Loucy (cell line): ENCODE results near the gene BLTP1.
A peak's percentile ranks its signal among the peaks of the same experiment; 100 is the strongest.

Experiments used
- H2AFZ ChIP-seq: fragments of 200-600 bp; sonication (generic); 2 replicates; pipeline ENCODE4 v1.6.0; 2016; ENCODE audit warnings: antibody characterized with exemption, mild to moderate bottlenecking, low read length, moderate library complexity
- H3F3A ChIP-seq: fragments of 200-600 bp; 2 replicates; pipeline ENCODE4 v1.6.0; 2016; ENCODE audit warnings: antibody characterized with exemption, low read depth, mild to moderate bottlenecking
- H3K27me3 ChIP-seq: fragments of 200-600 bp; sonication (generic); 2 replicates; pipeline ENCODE4 v1.6.1; 2014; ENCODE audit warnings: low read length, mild to moderate bottlenecking; ENCODE audit not compliant: insufficient read depth, poor library complexity, severe bottlenecking
- H3K36me3 ChIP-seq: fragments of 200-600 bp; sonication (generic); 2 replicates; pipeline ENCODE4 v1.6.1; 2016; ENCODE audit warnings: low read length; ENCODE audit not compliant: insufficient read depth
- H3K4me1 ChIP-seq: fragments of 200-600 bp; sonication (generic); 2 replicates; pipeline ENCODE4 v1.5.1; 2014; ENCODE audit warnings: low read length, mild to moderate bottlenecking; ENCODE audit not compliant: insufficient read depth, poor library complexity, severe bottlenecking
- H3K4me2 ChIP-seq: fragments of 200-600 bp; sonication (generic); 2 replicates; pipeline ENCODE4 v1.6.0; 2014; ENCODE audit warnings: antibody characterized with exemption, low read length, low read depth, mild to moderate bottlenecking; ENCODE audit not compliant: poor library complexity, severe bottlenecking
- H3K4me3 ChIP-seq: fragments of 200-600 bp; sonication (generic); 2 replicates; pipeline ENCODE4 v1.5.1; 2014; ENCODE audit warnings: low read length, mild to moderate bottlenecking, mixed read lengths; ENCODE audit not compliant: poor library complexity, severe bottlenecking
- H3K79me2 ChIP-seq: fragments of 200-600 bp; sonication (generic); 2 replicates; pipeline ENCODE4 v1.6.1; 2014; ENCODE audit warnings: low read length; ENCODE audit not compliant: insufficient read depth
- H3K9ac ChIP-seq: fragments of 200-600 bp; sonication (generic); 2 replicates; pipeline ENCODE4 v1.6.0; 2014; ENCODE audit warnings: mild to moderate bottlenecking, low read depth, low read length, moderate library complexity; ENCODE audit not compliant: poor library complexity, severe bottlenecking
- H3K9me2 ChIP-seq: fragments of 200-600 bp; sonication (generic); replicated peaks from 2 replicates; pipeline ENCODE4 v1.6.1; 2016; ENCODE audit warnings: low read depth, low read length, mixed read lengths
- H3K9me3 ChIP-seq: fragments of 200-600 bp; sonication (generic); 2 replicates; pipeline ENCODE4 v1.6.1; 2014; ENCODE audit warnings: mild to moderate bottlenecking, antibody characterized with exemption, low read length, low read depth; ENCODE audit not compliant: insufficient read depth
- H4K20me1 ChIP-seq: fragments of 200-600 bp; sonication (generic); 2 replicates; pipeline ENCODE4 v1.6.0; 2014; ENCODE audit warnings: antibody characterized with exemption, low read length, mild to moderate bottlenecking; ENCODE audit not compliant: insufficient read depth, poor library complexity, severe bottlenecking
- CTCF ChIP-seq: fragments of 200-600 bp; sonication (generic); conservative IDR thresholded peaks from 2 replicates; pipeline ENCODE4 v1.5.1; 2014; ENCODE audit warnings: mild to moderate bottlenecking, antibody characterized with exemption, low read length
- EZH2phosphoT487 ChIP-seq: fragments of 200-600 bp; IDR thresholded peaks from 2 replicates; pipeline ENCODE4 v1.6.1; 2018; ENCODE audit warnings: antibody characterized with exemption, mild to moderate bottlenecking, moderate library complexity, borderline replicate concordance

Gene BLTP1

GRCh38 chr4:122150931-122151330, 1.2 kb upstream of the BLTP1 start:
- H3F3A ChIP-seq: no peaks in the 10 kb centered on the region
- TF ChIP-seq CTCF: no peak
- TF ChIP-seq EZH2phosphoT487: no peak
- H3K36me3 ChIP-seq: no peaks in the 10 kb centered on the region
- H3K4me3 ChIP-seq: no peak overlapping the region
- peaks cover 20% of the 10 kb centered on the region for H3K79me2 ChIP-seq
- H3K9me3 ChIP-seq: no peaks in the 10 kb centered on the region
- H4K20me1 ChIP-seq: peaks cover 10% of the 10 kb centered on the region
- H3K27me3 ChIP-seq: no peaks in the 10 kb centered on the region
- no peak overlapping the region for H3K4me2 ChIP-seq
- H3K4me1 ChIP-seq: peaks cover 30% of the 10 kb centered on the region
- H3K9me2 ChIP-seq: no peaks in the 10 kb centered on the region
- no peak overlapping the region for H2AFZ ChIP-seq
- H3K9ac ChIP-seq: no peak overlapping the region

- Histone ChIP-seq H3K27me3 (no peaks in the 10 kb centered on the region), H4K20me1 (peaks cover 17% of the 10 kb centered on the region), H3F3A (no peaks in the 10 kb centered on the region), H3K4me1 (peaks cover 46% of the 10 kb centered on the region), H3K36me3 (no peaks in the 10 kb centered on the region), H3K9me2 (no peaks in the 10 kb centered on the region), H3K9ac (peak overlapping the region; percentile 80), H3K9me3 (no peaks in the 10 kb centered on the region), H3K4me3 (peak overlapping the region; percentile 83), H3K79me2 (peaks cover 28% of the 10 kb centered on the region), H3K4me2 (peak overlapping the region; percentile 80), H2AFZ (peak overlapping the region; percentile 97)
- no peak for TF ChIP-seq EZH2phosphoT487
- TF ChIP-seq CTCF: no peak
Observed at GRCh38 chr4:122152711-122153226, 638 bp downstream of the BLTP1 start.

- H2AFZ ChIP-seq: no peak overlapping the region
- peaks cover 17% of the 10 kb centered on the region for H4K20me1 ChIP-seq
- H3K9me3 ChIP-seq: no peaks in the 10 kb centered on the region
- H3F3A ChIP-seq: no peaks in the 10 kb centered on the region
- peak overlapping the region; percentile 37 for H3K4me2 ChIP-seq
- H3K9me2 ChIP-seq: no peaks in the 10 kb centered on the region
- H3K4me3 ChIP-seq: no peak overlapping the region
- no peaks in the 10 kb centered on the region for H3K36me3 ChIP-seq
- H3K27me3 ChIP-seq: no peaks in the 10 kb centered on the region
- H3K9ac ChIP-seq: no peak overlapping the region
- peaks cover 46% of the 10 kb centered on the region for H3K4me1 ChIP-seq
- H3K79me2 ChIP-seq: peaks cover 56% of the 10 kb centered on the region
- TF ChIP-seq EZH2phosphoT487: no peak
- TF ChIP-seq CTCF: no peak
Observed at GRCh38 chr4:122156819-122157218, 4.7 kb downstream of the BLTP1 start.
